ENCODE results near the gene BRINP2. TPM values are rescaled to one million over a fixed set of nuclear protein-coding genes. Genes with fewer than 3 reads are reported as not detected.

BRINP2 gene
- total RNA-seq, 1 donor: not detected

DNA sequence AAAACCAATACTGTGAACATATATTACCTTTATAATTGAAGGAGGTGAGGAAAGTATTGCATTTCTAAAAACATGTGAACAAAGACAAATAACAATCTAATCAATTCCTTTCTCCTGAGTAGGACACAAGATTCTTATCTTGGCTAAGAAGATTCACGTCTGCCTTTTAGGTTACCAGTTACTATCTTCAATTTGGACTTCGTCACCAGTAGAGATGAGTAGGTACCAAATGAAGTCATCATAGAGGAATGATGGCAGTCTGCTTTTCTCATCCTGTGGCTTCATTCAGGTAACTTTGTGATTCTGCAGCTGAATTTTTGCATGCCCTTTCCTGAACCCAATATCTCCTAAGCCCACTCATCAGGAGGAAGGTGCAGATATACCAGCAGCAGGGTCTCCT lies 38.6 kb upstream of the BRINP2 start:
- no peaks in the 10 kb centered on the region for H3K36me3 ChIP-seq (ENCODE audit: insufficient read depth, low read length)
- DNase-seq (ENCODE audit: insufficient read length, low spot score, missing footprints): no peak
- H3K4me1 ChIP-seq (ENCODE audit: insufficient read depth, low read length): no peaks in the 10 kb centered on the region
- no peaks in the 10 kb centered on the region for H3K9me3 ChIP-seq (ENCODE audit: low read depth, low read length)
- TF ChIP-seq, protein P1, sequence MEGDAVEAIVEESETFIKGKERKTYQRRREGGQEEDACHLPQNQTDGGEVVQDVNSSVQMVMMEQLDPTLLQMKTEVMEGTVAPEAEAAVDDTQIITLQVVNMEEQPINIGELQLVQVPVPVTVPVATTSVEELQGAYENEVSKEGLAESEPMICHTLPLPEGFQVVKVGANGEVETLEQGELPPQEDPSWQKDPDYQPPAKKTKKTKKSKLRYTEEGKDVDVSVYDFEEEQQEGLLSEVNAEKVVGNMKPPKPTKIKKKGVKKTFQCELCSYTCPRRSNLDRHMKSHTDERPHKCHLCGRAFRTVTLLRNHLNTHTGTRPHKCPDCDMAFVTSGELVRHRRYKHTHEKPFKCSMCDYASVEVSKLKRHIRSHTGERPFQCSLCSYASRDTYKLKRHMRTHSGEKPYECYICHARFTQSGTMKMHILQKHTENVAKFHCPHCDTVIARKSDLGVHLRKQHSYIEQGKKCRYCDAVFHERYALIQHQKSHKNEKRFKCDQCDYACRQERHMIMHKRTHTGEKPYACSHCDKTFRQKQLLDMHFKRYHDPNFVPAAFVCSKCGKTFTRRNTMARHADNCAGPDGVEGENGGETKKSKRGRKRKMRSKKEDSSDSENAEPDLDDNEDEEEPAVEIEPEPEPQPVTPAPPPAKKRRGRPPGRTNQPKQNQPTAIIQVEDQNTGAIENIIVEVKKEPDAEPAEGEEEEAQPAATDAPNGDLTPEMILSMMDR (IDR thresholded peaks at IDR 0.05; ENCODE audit: extremely low read depth, low read depth, low read length): no peak
- H3K4me3 ChIP-seq (ENCODE audit: insufficient read depth, low read length): no peak overlapping the region
- H3K79me2 ChIP-seq (ENCODE audit: insufficient read depth, low read length): no peaks in the 10 kb centered on the region
- no peaks in the 10 kb centered on the region for H4K20me1 ChIP-seq (ENCODE audit: insufficient read depth, low read length)
- H2AFZ ChIP-seq (ENCODE audit: low read length): no peak overlapping the region
- no peaks in the 10 kb centered on the region for H3K27me3 ChIP-seq (ENCODE audit: insufficient read depth, low read length)
- H3K4me2 ChIP-seq (ENCODE audit: insufficient read depth, low read length): no peak overlapping the region
- no peak overlapping the region for H3K27ac ChIP-seq (ENCODE audit: low read depth, low read length)

DNA sequence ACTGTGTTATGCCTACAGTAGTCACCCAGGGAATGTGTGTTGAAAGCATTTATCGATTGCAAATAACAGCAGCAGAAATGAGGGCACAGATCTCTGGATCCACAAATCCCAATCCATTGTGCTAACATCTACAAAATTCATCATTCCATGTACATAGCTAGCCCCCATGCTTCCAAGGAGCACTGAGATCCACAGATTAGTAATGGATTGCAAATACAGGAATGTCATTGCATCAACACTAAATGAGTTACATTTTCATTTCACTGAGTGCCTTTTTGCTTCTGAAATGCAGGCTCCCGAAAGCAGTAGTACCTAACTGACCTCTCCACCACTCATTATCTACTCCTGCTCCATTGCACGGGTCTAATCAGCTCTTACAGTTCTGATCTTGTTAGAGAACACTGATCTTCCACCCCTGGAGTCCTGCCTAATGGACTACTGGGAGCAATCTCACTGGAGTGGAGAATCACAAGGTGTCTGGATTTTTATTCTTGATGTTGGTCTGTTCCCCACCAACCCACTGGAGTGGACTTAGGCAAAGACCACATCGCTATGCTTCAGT lies 36.7 kb upstream of the BRINP2 start:
- Histone ChIP-seq H3K36me3 (ENCODE audit: insufficient read depth, low read length) (no peaks in the 10 kb centered on the region), H3K9me3 (ENCODE audit: low read depth, low read length) (no peaks in the 10 kb centered on the region), H3K4me2 (ENCODE audit: insufficient read depth, low read length) (no peak overlapping the region), H3K27ac (ENCODE audit: low read depth, low read length) (no peak overlapping the region), H4K20me1 (ENCODE audit: insufficient read depth, low read length) (no peaks in the 10 kb centered on the region), H3K4me3 (ENCODE audit: insufficient read depth, low read length) (no peak overlapping the region), H3K79me2 (ENCODE audit: insufficient read depth, low read length) (no peaks in the 10 kb centered on the region), H3K4me1 (ENCODE audit: insufficient read depth, low read length) (no peaks in the 10 kb centered on the region), H2AFZ (ENCODE audit: low read length) (no peak overlapping the region), H3K27me3 (ENCODE audit: insufficient read depth, low read length) (no peaks in the 10 kb centered on the region)
- TF ChIP-seq, protein P1 (IDR thresholded peaks at IDR 0.05; ENCODE audit: extremely low read depth, low read depth, low read length): no peak
- DNase-seq (ENCODE audit: insufficient read length, low spot score, missing footprints): no peak

DNA sequence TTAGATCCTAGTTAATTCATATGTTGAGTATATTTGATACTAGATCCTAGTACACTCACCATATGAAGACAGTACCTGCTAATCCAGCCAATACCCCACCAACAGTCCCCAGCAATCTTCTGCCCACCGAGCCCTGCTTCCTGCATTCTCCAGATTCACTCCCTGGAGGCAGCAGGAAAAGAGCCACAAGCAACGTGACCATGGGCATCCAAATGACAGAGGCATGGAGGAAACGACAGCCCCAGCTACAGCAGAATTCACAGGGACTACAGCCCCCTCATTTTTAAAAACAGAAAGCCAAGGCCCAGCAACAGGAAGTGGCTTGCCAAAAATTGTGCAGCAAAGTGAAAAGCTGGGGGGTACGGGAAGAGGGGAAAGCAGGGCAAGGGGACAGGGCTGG lies 35.5 kb upstream of the BRINP2 start:
- TF ChIP-seq, protein P1 (IDR thresholded peaks at IDR 0.05; ENCODE audit: extremely low read depth, low read depth, low read length): no peak
- Histone ChIP-seq H3K4me3 (ENCODE audit: insufficient read depth, low read length) (no peak overlapping the region), H2AFZ (ENCODE audit: low read length) (no peak overlapping the region), H3K9me3 (ENCODE audit: low read depth, low read length) (no peaks in the 10 kb centered on the region), H3K4me1 (ENCODE audit: insufficient read depth, low read length) (no peaks in the 10 kb centered on the region), H3K36me3 (ENCODE audit: insufficient read depth, low read length) (no peaks in the 10 kb centered on the region), H3K4me2 (ENCODE audit: insufficient read depth, low read length) (no peak overlapping the region), H4K20me1 (ENCODE audit: insufficient read depth, low read length) (no peaks in the 10 kb centered on the region), H3K27me3 (ENCODE audit: insufficient read depth, low read length) (no peaks in the 10 kb centered on the region), H3K79me2 (ENCODE audit: insufficient read depth, low read length) (no peaks in the 10 kb centered on the region), H3K27ac (ENCODE audit: low read depth, low read length) (no peak overlapping the region)
- no peak for DNase-seq (ENCODE audit: insufficient read length, low spot score, missing footprints)

DNA sequence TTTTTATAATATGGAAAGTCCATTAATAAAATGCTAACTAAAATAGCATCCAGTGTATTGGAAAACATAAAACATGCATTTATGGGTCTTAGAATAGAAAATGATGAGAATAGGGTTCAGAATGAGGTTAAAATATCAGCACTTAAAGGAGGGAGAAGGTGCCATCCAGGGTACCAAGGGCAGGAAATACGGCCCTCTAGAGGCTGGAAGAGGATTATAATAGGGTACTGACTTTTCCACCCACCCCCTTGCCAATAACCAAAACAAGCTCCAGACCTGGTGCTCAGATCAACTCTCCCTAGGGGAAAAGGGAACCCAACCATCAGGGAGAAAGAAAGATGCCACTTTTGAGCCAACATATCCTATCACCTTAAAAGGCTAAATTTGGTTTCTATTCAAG lies 32.9 kb upstream of the BRINP2 start:
- no peaks in the 10 kb centered on the region for H3K27me3 ChIP-seq (ENCODE audit: insufficient read depth, low read length)
- no peak overlapping the region for H3K4me2 ChIP-seq (ENCODE audit: insufficient read depth, low read length)
- no peak overlapping the region for H3K4me3 ChIP-seq (ENCODE audit: insufficient read depth, low read length)
- no peak overlapping the region for H3K27ac ChIP-seq (ENCODE audit: low read depth, low read length)
- no peaks in the 10 kb centered on the region for H4K20me1 ChIP-seq (ENCODE audit: insufficient read depth, low read length)
- H3K9me3 ChIP-seq (ENCODE audit: low read depth, low read length): no peaks in the 10 kb centered on the region
- H3K36me3 ChIP-seq (ENCODE audit: insufficient read depth, low read length): no peaks in the 10 kb centered on the region
- H3K79me2 ChIP-seq (ENCODE audit: insufficient read depth, low read length): no peaks in the 10 kb centered on the region
- no peak for DNase-seq (ENCODE audit: insufficient read length, low spot score, missing footprints)
- H2AFZ ChIP-seq (ENCODE audit: low read length): no peak overlapping the region
- no peaks in the 10 kb centered on the region for H3K4me1 ChIP-seq (ENCODE audit: insufficient read depth, low read length)
- TF ChIP-seq, protein P1 (IDR thresholded peaks at IDR 0.05; ENCODE audit: extremely low read depth, low read depth, low read length): no peak

All from osteoblast (primary cell).